ENCODE results near the gene MVB12B. TPM values are rescaled to one million over a fixed set of nuclear protein-coding genes. Genes with fewer than 3 reads are reported as not detected.
A peak's percentile ranks its signal among the peaks of the same experiment; 100 is the strongest.

The MVB12B gene
- total RNA-seq, 1 experiment from 2014 or later = 10.9 TPM

- DNase-seq (ENCODE audit: low read depth, low spot score) (peak; percentile 15), ATAC-seq (peak; percentile 96)
- Histone ChIP-seq H3K79me2 (ENCODE audit: insufficient read depth, low read length) (no peaks in the 10 kb centered on the region), H3K36me3 (ENCODE audit: control insufficient read depth in 1 of 2, insufficient read depth in 2 of 2, low read length in 2 of 2) (no peaks in the 10 kb centered on the region), H3K4me2 (ENCODE audit: low read length) (peak overlapping the region; percentile 64), H3K4me1 (ENCODE audit: control insufficient read depth in 1 of 2, insufficient read depth in 2 of 2, low read length in 2 of 2) (peaks cover 14 to 21% of the 10 kb centered on the region in 2 experiments; a peak in 3 of 4 replicates), H3K9ac (ENCODE audit: low read length) (no peak overlapping the region), H2AFZ (ENCODE audit: low read depth, low read length, poor library complexity, severe bottlenecking) (no peak overlapping the region), H3K27me3 (ENCODE audit: insufficient read depth, low read length) (peaks cover 20% of the 10 kb centered on the region; the same call in 1 of the 2 replicates), H3K9me3 (ENCODE audit: control insufficient read depth in 1 of 2, insufficient read depth in 1 of 2, low read depth in 1 of 2, low read length in 2 of 2) (no peaks in the 10 kb centered on the region), H3K9me2 (ENCODE audit: insufficient read depth) (no peaks in the 10 kb centered on the region), H3K4me3 (replicated peaks in 1 of 2; ENCODE audit: low read depth in 1 of 2, low read length in 2 of 2) (no peak overlapping the region), H3K27ac (ENCODE audit: low read depth, low read length) (no peak overlapping the region), H4K20me1 (ENCODE audit: insufficient read depth) (no peaks in the 10 kb centered on the region)
- TF ChIP-seq SRF (IDR thresholded peaks at IDR 0.05; ENCODE audit: low read depth) = no peak
- no peak for TF ChIP-seq ELF1 (IDR thresholded peaks at IDR 0.05; ENCODE audit: borderline replicate concordance, low read depth)
- peak; percentile 38; the same call in 1 of the 2 replicates for TF ChIP-seq RAD21 (IDR thresholded peaks at IDR 0.05; ENCODE audit: low read depth)
- no peak for TF ChIP-seq CEBPB (IDR thresholded peaks at IDR 0.05; ENCODE audit: low read depth)
- TF ChIP-seq, protein P1, sequence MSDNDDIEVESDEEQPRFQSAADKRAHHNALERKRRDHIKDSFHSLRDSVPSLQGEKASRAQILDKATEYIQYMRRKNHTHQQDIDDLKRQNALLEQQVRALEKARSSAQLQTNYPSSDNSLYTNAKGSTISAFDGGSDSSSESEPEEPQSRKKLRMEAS (IDR thresholded peaks at IDR 0.05) = no peak
- TF ChIP-seq, protein P2, sequence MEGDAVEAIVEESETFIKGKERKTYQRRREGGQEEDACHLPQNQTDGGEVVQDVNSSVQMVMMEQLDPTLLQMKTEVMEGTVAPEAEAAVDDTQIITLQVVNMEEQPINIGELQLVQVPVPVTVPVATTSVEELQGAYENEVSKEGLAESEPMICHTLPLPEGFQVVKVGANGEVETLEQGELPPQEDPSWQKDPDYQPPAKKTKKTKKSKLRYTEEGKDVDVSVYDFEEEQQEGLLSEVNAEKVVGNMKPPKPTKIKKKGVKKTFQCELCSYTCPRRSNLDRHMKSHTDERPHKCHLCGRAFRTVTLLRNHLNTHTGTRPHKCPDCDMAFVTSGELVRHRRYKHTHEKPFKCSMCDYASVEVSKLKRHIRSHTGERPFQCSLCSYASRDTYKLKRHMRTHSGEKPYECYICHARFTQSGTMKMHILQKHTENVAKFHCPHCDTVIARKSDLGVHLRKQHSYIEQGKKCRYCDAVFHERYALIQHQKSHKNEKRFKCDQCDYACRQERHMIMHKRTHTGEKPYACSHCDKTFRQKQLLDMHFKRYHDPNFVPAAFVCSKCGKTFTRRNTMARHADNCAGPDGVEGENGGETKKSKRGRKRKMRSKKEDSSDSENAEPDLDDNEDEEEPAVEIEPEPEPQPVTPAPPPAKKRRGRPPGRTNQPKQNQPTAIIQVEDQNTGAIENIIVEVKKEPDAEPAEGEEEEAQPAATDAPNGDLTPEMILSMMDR (IDR thresholded peaks at IDR 0.05 in 2 of 3, conservative IDR thresholded peaks at IDR 0.05 in 1 of 3; ENCODE audit: borderline replicate concordance in 1 of 3, insufficient read depth in 1 of 3, low read depth in 2 of 3, low read length in 2 of 3) = peak; percentile 44 to 63 (median 60); a peak in 5 of 6 replicates
- TF ChIP-seq ZNF274 (IDR thresholded peaks at IDR 0.05; ENCODE audit: low read depth, low read length) = no peak
- ChIA-PET POLR2A (interaction anchor here (1.1 kb wide), 1 partner anchor 268 kb away, joined by 3 read pairs; no protein-coding TSS in a partner anchor), CTCF (interaction anchor here (0.6 to 1.4 kb wide), 4 partner anchors 15 to 44 kb away, joined by 3 to 5 read pairs (median 4); no protein-coding TSS in a partner anchor), RAD21 (ENCODE audit: low non-redundant PET in 1 of 2, low total read pairs in 2 of 2, uncharacterized antibody in 2 of 2, unreplicated experiment in 2 of 2) (no interaction called here)
- no TSS peak for BruUV-seq (replicated peaks)
- intact Hi-C loops (cut with micrococcal nuclease) = no loop called here
Observed at GRCh38 chr9:126514037-126514821, 187.6 kb downstream of the MVB12B start.

All from HCT116 (cell line).